HG03432 (cell line): Measurements from ENCODE around the gene JAKMIP2.
"Not testable (repeated sequence)": the region's sequence is repeated elsewhere in the genome, so short reads cannot be mapped to it uniquely, and the experiment has no call there.

Source experiments
- ATAC-seq: cut with Tn5 transposase; IDR thresholded peaks from one replicate; pipeline ENCODE4 v1.9.1; 2021; ENCODE audit warnings: mild to moderate bottlenecking, moderate library complexity; ENCODE audit not compliant: unreplicated experiment

JAKMIP2 gene

DNA sequence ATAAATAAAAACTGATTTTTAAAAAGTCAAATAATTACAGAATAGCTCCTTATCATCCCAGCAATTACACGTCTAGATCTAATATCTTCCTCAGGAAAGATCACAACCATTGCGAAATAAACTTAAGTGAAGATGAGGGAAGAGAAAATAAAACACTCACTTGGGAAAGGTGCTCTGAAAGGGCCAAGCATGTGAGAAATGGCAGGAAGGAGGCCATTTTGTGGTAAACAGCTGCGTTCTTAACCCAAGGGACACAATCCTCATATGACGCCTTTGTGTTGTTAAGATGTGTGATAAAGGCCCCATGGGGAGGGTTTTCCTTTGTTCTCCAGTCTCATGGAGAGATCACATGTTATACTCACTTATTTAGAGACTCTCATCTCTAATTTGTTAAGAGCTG, 32.5 kb downstream of the JAKMIP2 start:
- ATAC-seq = no peak

DNA sequence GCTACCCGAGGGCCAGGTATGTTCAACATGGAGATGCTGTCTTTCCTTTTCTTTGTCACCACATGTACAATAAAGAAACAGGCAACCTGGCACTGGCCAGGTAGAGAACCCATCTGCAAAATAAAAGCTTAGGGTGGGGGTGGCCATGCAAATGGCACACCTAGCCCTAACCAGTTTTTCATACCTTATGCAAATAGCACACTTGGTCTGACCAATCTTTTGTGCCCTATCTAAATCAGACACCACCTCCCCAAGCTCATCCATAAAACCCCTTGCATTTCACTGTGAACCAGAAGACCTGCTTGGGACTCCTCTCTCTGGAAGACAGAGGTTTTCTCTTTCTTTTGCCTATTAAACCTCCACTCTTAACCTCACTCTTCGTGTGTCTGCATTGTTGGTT, 33.9 kb downstream of the JAKMIP2 start:
- ATAC-seq = no peak

DNA sequence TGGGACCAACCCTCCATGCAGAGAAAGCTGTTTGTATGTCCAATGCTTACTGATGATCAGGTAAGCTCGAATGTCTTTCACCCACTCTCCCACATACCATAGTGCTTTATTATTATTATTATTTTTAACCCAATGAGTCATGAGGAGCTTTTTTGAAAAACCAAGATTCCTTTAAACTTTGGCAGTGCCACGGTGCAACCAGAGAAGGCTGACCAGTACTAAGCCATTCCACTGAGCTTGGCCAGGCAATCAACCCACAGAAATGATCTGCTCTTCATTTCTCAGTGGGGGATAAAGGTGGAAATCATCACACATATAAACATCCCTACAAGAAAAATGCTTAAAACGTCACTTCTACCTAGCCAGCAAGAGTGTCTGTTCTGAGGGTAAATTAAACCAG, 35.5 kb downstream of the JAKMIP2 start:
- no peak for ATAC-seq

DNA sequence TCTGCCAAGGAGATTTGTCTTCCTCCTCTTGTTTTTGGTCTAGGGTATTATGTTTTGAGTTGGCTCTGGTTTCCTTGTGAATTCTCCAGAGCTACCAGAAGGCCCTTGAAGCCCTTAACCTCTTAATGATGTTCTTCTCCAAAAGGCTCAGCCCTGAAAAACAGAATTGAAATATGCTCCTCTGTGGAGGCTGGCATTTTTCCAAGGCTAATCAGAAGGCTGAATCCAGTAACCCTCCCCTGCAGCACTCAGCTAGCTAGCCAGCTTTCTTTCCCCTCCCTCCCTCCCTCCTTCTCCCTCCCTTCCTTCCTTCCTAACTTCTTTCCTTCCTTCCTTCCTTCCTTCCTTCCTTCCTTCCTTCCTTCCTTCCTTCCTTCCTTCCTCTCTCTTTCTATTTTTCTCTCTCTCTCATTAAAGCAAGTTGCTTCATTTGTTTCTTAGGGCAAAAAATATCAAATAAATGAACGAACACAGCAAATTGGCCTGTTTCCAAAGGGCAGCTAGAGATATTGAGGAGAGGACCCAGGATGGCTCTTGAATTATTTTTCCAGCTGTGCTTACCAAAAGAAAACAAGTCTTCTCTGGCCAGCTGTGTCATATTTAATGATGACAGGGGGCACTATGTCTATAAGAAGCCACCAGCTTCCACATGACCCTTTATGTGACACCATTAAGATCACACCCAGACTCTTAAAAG, 38.7 kb downstream of the JAKMIP2 start:
- ATAC-seq = no peak

DNA sequence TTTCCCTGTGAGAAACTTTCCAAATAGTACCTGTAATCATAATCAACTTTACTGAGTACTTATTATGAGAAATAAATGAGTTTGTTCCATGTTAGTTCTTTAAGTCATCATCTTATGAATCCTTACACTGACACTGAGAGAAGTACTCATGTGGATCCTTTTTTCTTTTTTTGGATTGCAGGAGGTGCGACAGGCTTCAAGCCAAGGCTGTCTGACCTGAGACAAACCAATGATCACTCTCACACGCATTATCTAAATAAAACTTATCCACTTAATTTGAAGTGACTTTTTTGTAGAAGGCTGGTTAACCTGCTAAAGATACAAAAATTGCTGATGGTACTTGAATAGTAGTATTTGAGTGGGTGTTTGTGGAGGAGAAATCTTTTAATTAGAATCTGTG, 39.5 kb downstream of the JAKMIP2 start:
- no peak for ATAC-seq

DNA sequence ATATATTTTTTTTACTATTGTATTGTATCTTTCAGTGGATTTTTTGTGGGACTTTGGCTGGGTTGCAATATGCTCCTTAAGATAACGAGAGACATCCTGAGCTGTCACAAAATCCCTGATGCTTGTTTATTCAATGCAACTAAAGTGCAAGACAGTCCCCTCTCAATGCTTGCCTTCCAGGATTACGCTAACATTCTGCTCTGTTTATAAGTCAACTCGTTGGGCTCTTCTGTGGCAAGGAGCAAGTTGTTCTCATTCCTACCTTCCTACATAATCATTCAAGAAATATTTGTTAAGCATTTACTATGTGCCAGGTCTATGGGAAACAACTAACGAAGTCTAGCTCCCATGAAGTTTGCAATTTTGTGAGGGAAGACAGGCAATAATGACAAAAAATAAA, 40.4 kb downstream of the JAKMIP2 start:
- ATAC-seq = no peak

DNA sequence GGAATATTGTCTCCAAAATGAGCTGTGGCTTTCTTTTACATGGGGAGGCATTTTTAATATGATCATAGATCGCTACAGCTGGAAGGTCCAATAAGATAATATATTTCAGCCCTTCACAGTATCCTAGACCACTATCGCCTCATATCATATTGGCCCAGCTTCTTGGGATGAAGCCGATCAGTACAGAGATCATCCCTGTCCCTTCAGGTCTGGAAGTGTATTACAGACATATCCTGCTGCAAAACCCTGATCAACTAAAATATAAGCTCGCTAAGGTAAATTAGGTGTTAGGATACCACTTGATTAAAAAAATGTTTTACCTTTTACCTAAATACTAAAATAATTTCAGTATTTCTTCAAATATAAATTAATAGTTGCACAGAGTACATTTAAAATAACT, 41.7 kb downstream of the JAKMIP2 start:
- no peak for ATAC-seq

DNA sequence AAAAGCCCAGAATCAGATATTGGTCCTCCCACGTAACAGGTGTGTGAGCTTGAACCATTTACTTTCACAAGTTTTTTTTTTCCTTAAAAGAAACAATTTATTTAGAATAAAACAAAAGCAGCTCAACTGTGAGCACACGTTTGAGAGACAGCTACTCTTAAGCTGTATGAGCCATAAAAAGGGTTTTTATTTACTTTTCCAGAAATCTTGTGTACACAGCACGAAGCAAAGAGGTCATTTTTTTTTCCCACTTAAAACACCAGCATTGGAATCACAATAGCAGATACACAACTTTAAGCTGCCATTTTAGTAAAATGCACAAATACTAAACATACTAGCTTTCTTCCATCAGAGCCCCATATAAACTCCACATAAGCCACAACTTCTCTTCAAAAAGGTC, 44.6 kb downstream of the JAKMIP2 start:
- no peak for ATAC-seq

DNA sequence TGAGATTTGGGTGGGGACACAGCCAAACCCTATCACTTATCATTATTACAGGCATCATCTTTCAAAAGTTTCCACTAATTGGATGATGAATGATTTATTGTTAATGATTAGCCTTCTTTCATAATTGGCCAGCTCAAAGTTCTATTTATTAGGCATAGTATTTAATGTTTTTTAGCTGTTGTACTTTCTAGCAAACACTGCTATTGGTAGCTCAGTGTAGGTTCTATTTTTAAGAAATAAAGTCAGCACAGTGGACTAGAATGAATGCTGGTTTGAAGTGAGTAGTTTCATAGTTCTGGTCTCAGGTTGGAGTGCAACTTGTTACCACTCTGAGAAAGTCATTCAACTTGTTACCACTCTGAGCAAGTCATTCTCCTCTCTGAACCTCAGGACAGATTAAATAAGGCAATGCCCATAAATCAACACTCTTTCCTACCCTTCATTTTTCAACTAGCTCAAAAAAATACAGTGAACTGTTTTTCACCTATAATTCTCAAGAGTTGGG, 46.9 kb downstream of the JAKMIP2 start:
- no peak for ATAC-seq

DNA sequence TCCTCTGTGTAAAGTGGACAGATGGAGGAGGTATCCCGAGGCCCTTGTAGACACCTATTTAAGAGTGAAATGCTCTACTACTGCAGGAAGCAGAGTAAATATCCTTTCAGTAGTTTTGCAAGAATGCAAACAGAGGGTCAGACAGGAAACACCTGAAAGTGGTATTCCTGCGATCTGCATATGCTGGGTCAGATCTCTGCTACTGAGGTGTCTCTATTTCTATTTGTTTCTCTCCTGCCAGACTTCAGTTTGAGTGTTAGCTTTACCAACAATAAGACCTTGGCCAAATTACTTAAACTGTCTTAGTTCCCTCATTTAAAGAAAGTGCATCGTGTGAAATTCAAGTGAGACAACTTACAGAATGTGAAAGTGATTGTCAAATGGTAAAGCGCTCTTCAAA, 47.6 kb downstream of the JAKMIP2 start:
- no peak for ATAC-seq

DNA sequence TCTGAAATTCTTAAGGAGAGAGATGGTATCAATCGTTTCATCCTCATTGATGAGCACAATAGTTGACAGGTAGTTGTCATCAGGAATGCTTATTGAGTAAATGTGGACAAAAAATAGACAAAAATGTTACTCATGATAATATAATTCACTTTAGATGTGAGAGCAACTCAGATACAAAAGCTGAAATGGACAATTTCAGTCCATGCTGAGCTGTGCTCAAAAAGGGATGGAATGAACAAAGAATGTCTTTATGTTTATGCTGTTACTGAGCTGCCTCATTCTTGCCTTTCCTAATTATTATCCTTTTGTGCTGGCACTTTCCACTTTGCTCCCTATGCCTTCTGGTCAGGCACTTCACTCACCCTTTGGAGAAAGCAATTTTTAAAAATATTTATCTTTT, 49.5 kb downstream of the JAKMIP2 start:
- no peak for ATAC-seq

DNA sequence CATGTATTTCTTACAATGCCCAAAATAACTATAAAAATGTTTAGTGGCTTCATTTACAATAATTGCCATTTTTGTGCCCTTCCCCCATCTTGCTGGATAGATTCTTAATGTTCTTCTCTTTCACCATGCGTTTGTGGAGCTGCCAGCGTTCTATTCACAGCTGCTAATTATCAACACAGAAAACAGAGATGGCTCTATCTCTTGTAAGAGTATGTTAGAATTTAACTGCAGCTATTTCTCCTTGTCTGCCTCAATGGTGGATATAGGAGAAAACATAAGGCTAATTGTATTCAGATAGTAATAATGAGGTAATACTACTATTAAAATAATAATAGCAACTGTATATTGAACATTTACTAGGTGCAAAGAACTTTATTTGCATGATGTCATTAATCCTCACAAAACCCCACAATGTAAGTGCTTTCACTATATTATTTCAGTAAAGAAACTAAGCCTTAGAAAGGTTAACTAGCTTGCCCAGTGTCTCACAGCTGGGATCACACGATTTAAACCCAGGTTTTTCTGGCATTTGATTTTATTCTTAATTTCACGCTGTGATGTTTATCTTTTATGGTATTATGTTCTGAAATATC, 50.1 kb downstream of the JAKMIP2 start:
- no peak for ATAC-seq

DNA sequence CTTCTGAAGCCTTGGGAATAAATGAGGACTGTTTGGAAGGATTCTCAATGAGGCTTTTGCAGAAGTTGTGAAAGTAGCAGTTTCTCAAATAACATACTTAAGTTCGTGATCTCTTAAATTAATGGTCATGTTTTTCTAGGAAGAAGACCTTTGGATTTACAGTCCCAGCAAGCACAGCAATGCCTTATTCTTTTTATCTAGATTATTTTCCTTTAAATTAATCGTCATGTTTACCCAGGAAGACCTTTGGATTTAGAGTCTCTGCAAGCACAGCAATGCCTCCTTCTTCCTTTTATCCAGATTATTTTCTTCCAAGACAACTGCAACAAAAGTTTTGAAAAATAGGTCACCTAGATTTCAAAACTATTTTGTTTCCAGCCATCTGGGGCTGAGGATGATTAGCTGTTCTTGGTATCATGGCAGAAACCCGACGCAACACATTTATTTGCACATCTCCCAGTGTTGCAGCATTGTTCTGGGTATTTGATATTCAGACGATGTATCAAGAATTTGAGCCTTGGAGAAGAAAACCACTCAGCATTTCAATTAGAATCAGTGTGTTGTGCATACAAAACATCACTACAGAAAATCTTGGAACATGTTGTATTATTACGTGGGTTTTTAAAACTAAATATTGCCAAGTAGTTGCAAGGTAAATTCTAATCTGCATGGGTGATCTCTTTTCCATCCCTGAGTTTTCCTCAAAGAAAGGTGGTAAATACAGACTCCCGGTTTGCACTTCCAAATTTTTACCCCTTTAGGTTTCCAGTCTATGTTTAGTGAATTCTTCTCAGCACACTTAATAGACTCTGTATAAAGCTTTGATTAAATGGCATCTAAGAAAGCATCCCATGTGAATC, 50.9 kb downstream of the JAKMIP2 start:
- ATAC-seq = no peak

DNA sequence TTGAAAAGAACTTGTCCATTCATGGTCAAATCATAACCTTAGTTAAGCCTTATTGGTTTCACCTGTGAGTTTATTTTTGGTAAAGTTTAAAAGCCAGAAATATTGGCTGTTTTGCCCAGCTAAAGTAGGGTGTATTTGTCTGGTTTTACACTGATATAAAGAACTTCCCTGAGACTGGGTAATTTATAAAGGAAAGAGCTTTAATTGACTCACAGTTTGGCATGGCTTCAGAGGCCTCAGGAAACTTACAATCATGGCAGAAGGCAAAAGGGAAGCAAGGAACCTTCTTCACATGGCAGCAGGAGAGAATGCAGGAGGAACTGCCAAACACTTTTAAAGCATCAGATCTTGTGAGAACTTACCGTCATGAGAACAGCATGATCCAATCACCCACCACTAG, 55.3 kb downstream of the JAKMIP2 start:
- no peak for ATAC-seq

DNA sequence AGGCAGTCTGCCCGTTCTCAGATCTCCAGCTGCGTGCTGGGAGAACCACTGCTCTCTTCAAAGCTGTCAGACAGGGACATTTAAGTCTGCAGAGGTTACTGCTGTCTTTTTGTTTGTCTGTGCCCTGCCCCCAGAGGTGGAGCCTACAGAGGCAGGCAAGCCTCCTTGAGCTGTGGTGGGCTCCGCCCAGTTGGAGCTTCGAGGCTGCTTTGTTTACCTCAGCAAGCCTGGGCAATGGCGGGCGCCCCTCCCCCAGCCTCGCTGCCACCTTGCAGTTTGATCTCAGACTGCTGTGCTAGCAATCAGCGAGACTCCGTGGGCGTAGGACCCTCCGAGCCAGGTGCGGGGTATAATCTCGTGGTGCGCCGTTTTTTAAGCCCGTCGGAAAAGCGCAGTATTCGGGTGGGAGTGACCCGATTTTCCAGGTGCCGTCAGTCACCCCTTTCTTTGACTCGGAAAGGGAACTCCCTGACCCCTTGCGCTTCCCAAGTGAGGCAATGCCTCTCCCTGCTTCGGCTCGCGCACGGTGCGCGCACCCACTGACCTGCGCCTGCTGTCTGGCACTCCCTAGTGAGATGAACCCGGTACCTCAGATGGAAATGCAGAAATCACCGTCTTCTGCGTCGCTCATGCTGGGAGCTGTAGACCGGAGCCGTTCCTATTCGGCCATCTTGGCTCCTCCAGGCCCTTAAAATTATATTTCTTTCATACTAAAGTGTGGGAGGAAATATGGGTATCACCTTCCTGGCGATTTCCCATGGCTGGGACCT, 61.2 kb downstream of the JAKMIP2 start:
- ATAC-seq = not testable (repeated sequence)

DNA sequence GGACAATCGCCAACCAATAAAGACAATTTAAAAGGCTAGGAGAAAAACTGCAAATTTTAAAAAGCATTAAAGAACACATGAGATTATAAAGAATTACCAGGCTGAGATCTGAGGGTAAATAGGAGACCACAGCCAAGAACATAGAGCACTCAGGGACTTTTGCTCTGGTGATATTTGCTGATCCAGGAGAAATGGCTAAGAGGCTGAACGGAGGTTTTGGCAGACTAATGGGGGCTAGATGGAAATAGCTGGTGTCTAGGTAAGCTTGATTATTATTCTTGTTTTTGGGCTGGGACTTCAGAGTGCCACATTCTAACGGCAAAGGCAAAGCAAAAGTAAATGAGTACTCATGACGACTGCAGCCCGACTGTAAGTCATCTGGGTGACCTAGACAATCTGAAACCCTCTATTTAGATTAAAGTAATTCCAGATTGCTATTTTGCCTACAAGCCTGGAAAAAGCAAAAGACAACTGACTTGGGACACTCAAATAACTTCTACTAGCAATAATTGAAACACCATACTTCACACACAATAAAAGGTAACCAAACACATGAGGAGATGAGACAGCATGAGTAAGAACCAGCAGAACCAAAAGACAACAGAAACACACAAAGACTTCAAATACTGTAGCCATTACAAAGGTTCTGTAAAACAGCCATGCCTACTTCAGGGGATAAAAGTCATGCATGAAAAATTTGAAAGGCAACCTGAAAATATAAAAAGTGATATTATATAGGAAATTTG, 68.8 kb downstream of the JAKMIP2 start:
- no peak for ATAC-seq

DNA sequence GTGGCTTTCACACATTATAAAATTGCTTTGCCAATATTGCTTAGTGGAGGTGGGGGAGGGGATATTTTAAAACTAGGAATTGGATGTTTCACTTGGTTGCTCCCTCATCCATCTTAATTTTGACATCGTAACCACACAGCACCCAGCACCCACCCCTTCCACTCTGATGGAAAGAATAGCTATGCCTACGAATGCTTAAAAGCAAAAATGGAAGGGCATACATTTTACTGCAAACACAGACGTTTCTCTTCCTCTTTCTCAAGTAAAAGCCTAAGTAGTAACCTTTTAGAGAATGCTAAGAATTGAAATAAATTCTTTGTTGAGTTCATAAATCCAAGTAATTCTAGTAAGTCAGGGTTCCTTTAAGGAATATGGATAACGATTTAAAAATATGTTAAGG, 69.9 kb downstream of the JAKMIP2 start:
- ATAC-seq = no peak

DNA sequence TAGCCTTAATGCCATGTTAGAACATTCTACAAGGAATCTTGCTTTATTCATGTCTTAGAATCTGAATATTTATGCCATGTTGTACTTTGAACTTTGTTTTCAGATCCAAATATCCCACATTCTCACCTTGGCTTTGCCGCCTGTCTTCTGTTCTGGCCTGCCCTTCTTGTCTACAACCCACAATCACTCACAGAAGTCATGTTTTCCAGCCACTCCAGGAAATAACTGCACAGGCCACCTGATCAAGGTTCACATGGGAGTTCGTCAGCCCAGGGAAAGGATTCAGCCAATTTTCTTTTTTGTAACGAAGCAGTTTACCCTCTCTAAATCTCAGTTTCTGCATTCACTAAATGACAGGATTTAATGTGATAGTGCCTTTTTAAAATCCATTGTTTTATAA, 70.5 kb downstream of the JAKMIP2 start:
- ATAC-seq = no peak

DNA sequence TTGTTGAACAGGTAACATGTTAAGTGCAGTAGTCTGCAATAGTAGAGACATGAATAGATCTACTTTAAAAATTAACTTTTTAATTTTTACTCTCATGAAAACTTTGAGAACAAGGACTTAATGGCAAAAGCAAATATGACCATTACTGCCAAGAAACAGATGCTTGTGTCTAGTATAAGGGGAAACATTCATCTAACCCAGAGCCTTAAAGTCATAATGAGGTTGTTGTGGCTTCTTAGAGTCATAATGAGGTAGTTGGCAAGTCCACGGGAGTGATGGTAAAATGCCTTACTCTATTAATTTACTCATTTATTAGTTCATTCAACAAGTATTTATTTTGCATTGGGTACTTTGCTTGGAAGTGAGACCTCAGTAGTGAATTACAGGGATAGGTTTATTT, 71.5 kb downstream of the JAKMIP2 start:
- ATAC-seq = no peak

DNA sequence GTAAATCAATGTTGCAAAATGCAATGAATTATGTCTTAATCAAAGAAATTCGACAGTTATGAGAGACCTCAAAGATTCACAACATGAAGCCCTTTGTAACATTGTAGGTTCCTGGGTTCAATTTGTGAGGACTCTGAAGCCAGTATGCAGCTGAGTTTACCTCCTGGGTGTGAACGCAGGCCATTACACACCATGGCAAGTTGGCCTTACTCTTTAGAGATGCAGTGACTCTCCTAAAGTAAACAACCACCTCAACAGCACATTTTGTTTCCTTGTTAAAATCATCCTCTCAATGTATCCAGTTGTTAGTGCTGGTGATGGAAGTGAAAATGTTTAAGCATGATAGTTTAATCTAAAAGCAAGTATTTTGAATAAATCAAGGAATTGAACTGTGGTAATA, 73.8 kb downstream of the JAKMIP2 start:
- ATAC-seq = no peak
